ENCODE data around the gene ZNF33A. TPM values are rescaled to one million over a fixed set of nuclear protein-coding genes. Genes with fewer than 3 reads are reported as not detected.

ZNF33A gene
- total and polyA plus RNA-seq, 2 of the 4 experiments (the other 2 are of a cell fraction), result 5.6 to 14.3 TPM

DNA sequence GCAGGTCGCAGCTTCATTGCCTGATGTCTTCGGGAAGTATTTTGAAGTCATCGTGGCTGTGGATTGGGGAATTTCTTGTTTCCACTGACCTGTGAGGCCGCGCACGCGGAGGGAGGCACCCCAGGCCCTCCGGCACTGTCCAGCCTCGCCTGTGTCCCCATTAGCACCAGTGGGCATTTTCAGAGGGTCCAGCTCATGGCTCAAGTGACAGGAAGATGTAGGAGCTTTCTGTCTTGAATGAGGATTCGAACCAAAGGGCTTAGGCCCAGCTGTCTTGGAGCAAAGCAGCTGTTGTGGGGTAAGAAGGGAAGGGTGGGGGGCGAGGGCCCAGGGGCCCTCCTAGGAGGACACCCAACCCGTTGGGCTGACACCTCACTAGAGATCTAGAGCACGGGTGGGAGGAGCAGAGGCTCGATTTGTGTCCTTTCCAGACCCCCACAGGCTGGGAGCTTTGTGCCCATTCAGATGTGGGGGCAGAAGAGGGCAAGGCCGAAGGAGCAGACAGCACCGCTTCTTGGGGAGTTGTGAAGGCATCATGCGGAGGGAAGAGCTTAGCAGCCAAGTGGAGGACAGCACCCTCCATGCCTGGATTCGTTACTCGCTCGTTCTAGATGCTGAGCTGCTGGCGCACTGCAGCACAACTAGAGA lies 84.6 kb downstream of the ZNF33A start (continued):
- no peak for TF ChIP-seq SMC3 (IDR thresholded peaks at IDR 0.05; ENCODE audit: low read depth, low read length)
- TF ChIP-seq, protein P1, sequence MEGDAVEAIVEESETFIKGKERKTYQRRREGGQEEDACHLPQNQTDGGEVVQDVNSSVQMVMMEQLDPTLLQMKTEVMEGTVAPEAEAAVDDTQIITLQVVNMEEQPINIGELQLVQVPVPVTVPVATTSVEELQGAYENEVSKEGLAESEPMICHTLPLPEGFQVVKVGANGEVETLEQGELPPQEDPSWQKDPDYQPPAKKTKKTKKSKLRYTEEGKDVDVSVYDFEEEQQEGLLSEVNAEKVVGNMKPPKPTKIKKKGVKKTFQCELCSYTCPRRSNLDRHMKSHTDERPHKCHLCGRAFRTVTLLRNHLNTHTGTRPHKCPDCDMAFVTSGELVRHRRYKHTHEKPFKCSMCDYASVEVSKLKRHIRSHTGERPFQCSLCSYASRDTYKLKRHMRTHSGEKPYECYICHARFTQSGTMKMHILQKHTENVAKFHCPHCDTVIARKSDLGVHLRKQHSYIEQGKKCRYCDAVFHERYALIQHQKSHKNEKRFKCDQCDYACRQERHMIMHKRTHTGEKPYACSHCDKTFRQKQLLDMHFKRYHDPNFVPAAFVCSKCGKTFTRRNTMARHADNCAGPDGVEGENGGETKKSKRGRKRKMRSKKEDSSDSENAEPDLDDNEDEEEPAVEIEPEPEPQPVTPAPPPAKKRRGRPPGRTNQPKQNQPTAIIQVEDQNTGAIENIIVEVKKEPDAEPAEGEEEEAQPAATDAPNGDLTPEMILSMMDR (conservative IDR thresholded peaks at IDR 0.05; ENCODE audit: low read depth, low read length), result no peak
- no peak for TF ChIP-seq RFX5 (IDR thresholded peaks at IDR 0.05; ENCODE audit: low read depth, low read length)
- no peak for TF ChIP-seq RAD21 (IDR thresholded peaks at IDR 0.05; ENCODE audit: low read length)

DNA sequence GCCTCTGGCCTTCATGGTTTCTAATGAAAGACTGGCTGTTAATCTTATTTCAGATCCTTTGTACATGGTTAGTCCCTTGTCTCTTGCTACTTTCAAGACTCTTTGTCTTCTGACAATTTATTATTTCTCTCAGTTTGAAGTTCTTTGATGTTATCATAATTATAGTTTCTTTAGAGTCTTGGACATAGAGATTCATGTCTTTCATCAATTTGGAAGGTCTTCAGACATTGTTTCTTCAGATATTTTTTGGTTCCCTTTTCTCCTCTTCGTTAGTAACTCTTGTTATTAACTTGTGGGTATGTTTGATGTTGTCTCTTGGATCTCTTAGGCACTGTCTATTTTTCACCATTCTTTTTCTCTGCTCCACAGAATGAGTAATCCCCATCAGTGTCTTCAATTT lies 92.4 kb downstream of the ZNF33A start:
- H3K4me3 ChIP-seq (ENCODE audit: insufficient read depth, low read depth, low read length), result no peak overlapping the region
- H3K27me3 ChIP-seq (ENCODE audit: control insufficient read depth, insufficient read depth, low read length), result no peaks in the 10 kb centered on the region
- H2BK15ac ChIP-seq (ENCODE audit: low read depth, low read length), result no peak overlapping the region
- no peak overlapping the region for H4K91ac ChIP-seq (ENCODE audit: insufficient read depth, low read depth, low read length)
- peaks cover 12% of the 10 kb centered on the region for H3K36me3 ChIP-seq (ENCODE audit: control insufficient read depth, insufficient read depth, low read length)
- ATAC-seq (ENCODE audit: low read depth) (no peak), DNase-seq (no peak)
- no peak overlapping the region for H2BK120ac ChIP-seq (ENCODE audit: low read depth, low read length)
- no TSS peak for BruUV-seq (replicated peaks)
- no peaks in the 10 kb centered on the region for H3K9me1 ChIP-seq (ENCODE audit: insufficient read depth, low read length)
- WGBS, 2 experiments (ENCODE audit: extremely low coverage in 2 of 2, insufficient read length in 1 of 2), result no CpG with 5 or more reads among the region's 1 CpG
- H2AK9ac ChIP-seq (replicated peaks; ENCODE audit: low read depth, low read length, poor library complexity), result no peak overlapping the region
- TF ChIP-seq RAD21 (IDR thresholded peaks at IDR 0.05; ENCODE audit: low read length), result no peak
- no peaks in the 10 kb centered on the region for H4K20me1 ChIP-seq (ENCODE audit: insufficient read depth, low read length)
- ChIA-PET CTCF (no interaction called here), POLR2A (ENCODE audit: unreplicated experiment) (no interaction called here)
- H3K4ac ChIP-seq (ENCODE audit: low read depth, low read length), result no peak overlapping the region
- H3K4me2 ChIP-seq (ENCODE audit: low read depth, low read length), result no peak overlapping the region
- H2BK20ac ChIP-seq (ENCODE audit: low read depth, low read length), result no peak overlapping the region
- H4K8ac ChIP-seq (ENCODE audit: low read depth in 2 of 2, low read length in 2 of 2), result no peak overlapping the region
- H2AK5ac ChIP-seq (ENCODE audit: low read depth, low read length), result no peak overlapping the region
- H3K14ac ChIP-seq (replicated peaks; ENCODE audit: low read depth, low read length), result no peak overlapping the region
- no peak overlapping the region for H2AFZ ChIP-seq (replicated peaks; ENCODE audit: low read length, poor library complexity)
- peaks cover 9% of the 10 kb centered on the region for H3K9me3 ChIP-seq (ENCODE audit: control insufficient read depth, insufficient read depth, low read length)
- H3K27ac ChIP-seq (ENCODE audit: insufficient read depth, low read length), result no peak overlapping the region
- no peak overlapping the region for H3K18ac ChIP-seq (ENCODE audit: low read depth, low read length)
- in situ Hi-C loops (cut with MboI; ENCODE audit: low sequenced_read_pairs), result no loop called here
- intact Hi-C loops (cut with micrococcal nuclease), result no loop called here
- H3K23ac ChIP-seq (ENCODE audit: low read depth, low read length), result no peak overlapping the region
- no peak overlapping the region for H2BK5ac ChIP-seq (ENCODE audit: low read depth, low read length, poor library complexity, severe bottlenecking)
- H4K5ac ChIP-seq (ENCODE audit: low read depth, low read length), result no peak overlapping the region
- H3K79me1 ChIP-seq (ENCODE audit: low read depth in 1 of 2, low read length in 2 of 2), result no peaks in the 10 kb centered on the region; a peak in 1 of 4 replicates
- dilution Hi-C loops (cut with HindIII; ENCODE audit: low sequenced_read_pairs, unreplicated experiment), result no loop called here
- no peaks in the 10 kb centered on the region for H3K4me1 ChIP-seq (ENCODE audit: control insufficient read depth, insufficient read depth, low read length)
- no peak overlapping the region for H3K56ac ChIP-seq (ENCODE audit: extremely low read depth, insufficient read depth, low read length)
- no peak overlapping the region for H3K9ac ChIP-seq (ENCODE audit: low read depth, low read length)

Data from IMR-90 (cell line).